ENCODE measurements around the gene TLCD3B. TPM values are rescaled to one million over a fixed set of nuclear protein-coding genes. Genes with fewer than 3 reads are reported as not detected.

The TLCD3B gene
- total and polyA plus RNA-seq, 3 donors from 2014 or later, result 51.8 to 194 (median 82.7) TPM

GRCh38 chr16:30054451-30054850 is 23.4 kb upstream of the TLCD3B start:
- no peak overlapping the region for H3K27ac ChIP-seq
- intact Hi-C loops (cut with DNase I; ENCODE audit: low total_unique reads), result no loop called here
- H3K4me1 ChIP-seq, result peaks cover 7% of the 10 kb centered on the region
- no peak for DNase-seq
- TF ChIP-seq CTCF (IDR thresholded peaks at IDR 0.05) (no peak), POLR2A (IDR thresholded peaks at IDR 0.05) (no peak)
- no peak overlapping the region for H3K4me3 ChIP-seq
- no peaks in the 10 kb centered on the region for H3K36me3 ChIP-seq (ENCODE audit: low read depth, missing control alignments)
- no peaks in the 10 kb centered on the region for H3K9me3 ChIP-seq
- WGBS, 2 donors, result 84 to 86% methylated on average over 8 of the region's 8 CpGs
- no peaks in the 10 kb centered on the region for H3K27me3 ChIP-seq

GRCh38 chr16:30053376-30054015 is 22.4 kb upstream of the TLCD3B start:
- intact Hi-C loops (cut with DNase I; ENCODE audit: low total_unique reads), result no loop called here
- TF ChIP-seq CTCF (IDR thresholded peaks at IDR 0.05) (no peak), POLR2A (IDR thresholded peaks at IDR 0.05) (no peak)
- no peak for DNase-seq
- Histone ChIP-seq H3K9me3 (no peaks in the 10 kb centered on the region), H3K4me3 (peak overlapping the region; percentile 59 to 75), H3K27me3 (no peaks in the 10 kb centered on the region), H3K27ac (peak overlapping the region in 1 of 2 donors; percentile 5), H3K4me1 (peaks cover 7% of the 10 kb centered on the region), H3K36me3 (ENCODE audit: low read depth, missing control alignments) (no peaks in the 10 kb centered on the region)
- 1 to 4% methylated on average over 16 to 18 of the region's 19 CpGs for WGBS, 2 donors

- Histone ChIP-seq H3K27me3 (no peaks in the 10 kb centered on the region), H3K9me3 (no peaks in the 10 kb centered on the region), H3K27ac (peak overlapping the region in 1 of 2 donors; percentile 5), H3K4me1 (peaks cover 7% of the 10 kb centered on the region), H3K36me3 (ENCODE audit: low read depth, missing control alignments) (no peaks in the 10 kb centered on the region), H3K4me3 (peak overlapping the region; percentile 59 to 75)
- TF ChIP-seq CTCF (IDR thresholded peaks at IDR 0.05), result peak in 2 of 3 experiments; percentile 4 to 39
- TF ChIP-seq POLR2A (IDR thresholded peaks at IDR 0.05), result no peak
- intact Hi-C loops (cut with DNase I; ENCODE audit: low total_unique reads), result no loop called here
- 5 to 6% methylated on average over 32 to 46 of the region's 58 CpGs for WGBS, 2 donors
- peak; percentile 91 for DNase-seq
These were observed 21.8 kb upstream of the TLCD3B start for GRCh38 chr16:30052671-30053372.

GRCh38 chr16:30051518-30051917 is 20.4 kb upstream of the TLCD3B start:
- Histone ChIP-seq H3K27ac (no peak overlapping the region), H3K9me3 (no peaks in the 10 kb centered on the region), H3K4me3 (no peak overlapping the region), H3K4me1 (peaks cover 7% of the 10 kb centered on the region), H3K27me3 (no peaks in the 10 kb centered on the region), H3K36me3 (ENCODE audit: low read depth, missing control alignments) (no peaks in the 10 kb centered on the region)
- DNase-seq, result no peak
- no peak for TF ChIP-seq CTCF (IDR thresholded peaks at IDR 0.05)
- no peak for TF ChIP-seq POLR2A (IDR thresholded peaks at IDR 0.05)
- intact Hi-C loops (cut with DNase I; ENCODE audit: low total_unique reads), result no loop called here
- WGBS, 2 donors, result 79 to 81% methylated on average over 3 of the region's 3 CpGs
